Measurements from ENCODE around the gene TIMM17B.

Gene TIMM17B

GRCh38 chrX:48933757-48934156 lies 36.2 kb upstream of the TIMM17B start:
- Histone ChIP-seq H3K9me3 (no peaks in the 10 kb centered on the region), H3K4me3 (ENCODE audit: low read depth, low read length) (no peak overlapping the region), H3K4me1 (no peaks in the 10 kb centered on the region), H3K36me3 (no peaks in the 10 kb centered on the region; the same call in 1 of the 2 replicates), H3K27me3 (no peaks in the 10 kb centered on the region)
- TF ChIP-seq CTCF (IDR thresholded peaks at IDR 0.05; ENCODE audit: low read depth, low read length) = no peak
- no peak for DNase-seq

DNA sequence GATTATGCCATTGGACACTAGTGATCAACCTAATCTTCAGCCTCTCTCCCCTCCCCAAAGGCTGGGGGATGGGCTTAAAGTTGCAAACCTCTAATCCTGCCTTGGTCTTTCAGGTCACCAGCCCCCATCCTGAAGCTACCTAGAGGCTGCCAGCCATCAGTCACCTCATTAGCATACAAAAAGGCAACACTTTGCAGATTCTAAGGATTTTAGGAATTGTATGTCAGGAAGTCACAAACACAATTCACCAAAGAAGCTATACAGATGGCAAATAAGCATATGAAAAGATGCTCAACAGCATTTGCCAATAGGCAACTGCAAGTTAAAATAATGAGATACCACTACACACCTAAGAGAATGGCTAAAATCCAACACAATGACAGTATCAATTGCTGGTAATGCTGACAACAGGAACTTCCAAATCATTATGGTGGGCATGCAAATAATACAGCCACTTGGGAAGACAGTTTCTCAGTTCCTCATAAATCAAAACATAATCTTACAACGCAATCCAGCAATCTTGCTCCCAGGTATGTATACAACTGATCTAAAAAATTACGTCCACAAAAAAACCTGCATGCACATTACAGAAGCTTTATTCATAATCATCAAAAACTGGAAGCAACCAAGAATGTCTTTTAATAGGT lies 30.3 kb upstream of the TIMM17B start:
- Histone ChIP-seq H3K36me3 (no peaks in the 10 kb centered on the region; the same call in 1 of the 2 replicates), H3K4me1 (no peaks in the 10 kb centered on the region), H3K9me3 (no peaks in the 10 kb centered on the region), H3K4me3 (ENCODE audit: low read depth, low read length) (no peak overlapping the region), H3K27me3 (no peaks in the 10 kb centered on the region)
- DNase-seq = no peak
- no peak for TF ChIP-seq CTCF (IDR thresholded peaks at IDR 0.05; ENCODE audit: low read depth, low read length)

- Histone ChIP-seq H3K9me3 (no peaks in the 10 kb centered on the region), H3K4me3 (ENCODE audit: low read depth, low read length) (no peak overlapping the region), H3K27me3 (no peaks in the 10 kb centered on the region), H3K4me1 (no peaks in the 10 kb centered on the region), H3K36me3 (no peaks in the 10 kb centered on the region; the same call in 1 of the 2 replicates)
- DNase-seq = no peak
- no peak for TF ChIP-seq CTCF (IDR thresholded peaks at IDR 0.05; ENCODE audit: low read depth, low read length)
Measured at GRCh38 chrX:48927123-48927522, 29.6 kb upstream of the TIMM17B start.

DNA sequence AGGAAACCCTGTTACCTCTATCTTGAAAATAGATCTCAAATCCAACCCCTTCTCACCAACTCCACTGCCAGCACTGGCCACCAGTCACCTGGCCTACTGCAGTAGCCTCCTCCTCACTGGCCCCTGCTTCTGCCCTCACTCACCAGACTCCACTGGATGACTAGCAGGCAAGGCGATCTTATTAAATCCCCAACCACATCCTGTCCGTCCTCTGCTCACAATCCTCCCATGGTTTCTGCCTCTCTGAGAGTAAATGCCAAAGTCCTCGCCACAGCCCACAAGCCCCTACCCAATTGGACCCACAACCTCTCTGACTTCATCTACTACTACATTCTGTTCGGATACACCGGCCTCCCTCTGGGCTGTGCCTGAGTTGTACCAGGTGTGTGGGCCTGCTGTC lies 26.7 kb upstream of the TIMM17B start:
- TF ChIP-seq CTCF (IDR thresholded peaks at IDR 0.05; ENCODE audit: low read depth, low read length) = no peak
- no peaks in the 10 kb centered on the region; the same call in 1 of the 2 replicates for H3K36me3 ChIP-seq
- no peak for DNase-seq
- H3K27me3 ChIP-seq = no peaks in the 10 kb centered on the region
- no peaks in the 10 kb centered on the region for H3K9me3 ChIP-seq
- H3K4me3 ChIP-seq (ENCODE audit: low read depth, low read length) = no peak overlapping the region
- H3K4me1 ChIP-seq = no peaks in the 10 kb centered on the region

DNA sequence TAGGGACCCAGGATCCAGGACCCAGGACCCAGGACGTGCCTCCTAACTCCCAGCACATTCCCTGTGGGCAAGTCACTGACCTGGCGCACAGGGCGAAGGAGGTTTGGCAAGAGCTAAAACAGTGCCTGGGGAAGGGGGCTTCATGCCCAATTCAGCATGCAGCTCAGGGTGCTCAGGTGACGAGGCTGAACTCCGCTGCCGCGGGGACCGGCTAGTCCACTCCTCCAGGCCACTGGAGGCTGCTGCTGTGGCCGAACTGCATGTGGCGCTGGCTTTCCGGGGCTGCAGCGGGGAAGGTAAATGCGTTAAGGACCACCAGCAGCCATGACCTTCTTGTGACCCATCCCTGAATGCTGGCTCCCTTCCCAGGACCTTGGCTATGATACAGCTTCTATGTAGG lies 26.2 kb upstream of the TIMM17B start:
- H3K27me3 ChIP-seq = no peaks in the 10 kb centered on the region
- DNase-seq = no peak
- no peaks in the 10 kb centered on the region for H3K9me3 ChIP-seq
- H3K4me1 ChIP-seq = no peaks in the 10 kb centered on the region
- H3K4me3 ChIP-seq (ENCODE audit: low read depth, low read length) = no peak overlapping the region
- TF ChIP-seq CTCF (IDR thresholded peaks at IDR 0.05; ENCODE audit: low read depth, low read length) = no peak
- H3K36me3 ChIP-seq = no peaks in the 10 kb centered on the region; the same call in 1 of the 2 replicates

GRCh38 chrX:48920718-48921104 lies 23.1 kb upstream of the TIMM17B start:
- TF ChIP-seq CTCF (IDR thresholded peaks at IDR 0.05; ENCODE audit: low read depth, low read length) = no peak
- H3K36me3 ChIP-seq = no peaks in the 10 kb centered on the region; the same call in 1 of the 2 replicates
- H3K4me1 ChIP-seq = no peaks in the 10 kb centered on the region
- no peaks in the 10 kb centered on the region for H3K27me3 ChIP-seq
- no peak for DNase-seq
- H3K4me3 ChIP-seq (ENCODE audit: low read depth, low read length) = no peak overlapping the region
- H3K9me3 ChIP-seq = no peaks in the 10 kb centered on the region

Measured in BE2C (cell line).